HL-60/S4 treated with phorbol 12-myristate 13-acetate at 8.2 ng/mL for 4 days and 3 days (cell line): ENCODE results near the gene PORCN.
"Not testable (repeated sequence)": the region's sequence is repeated elsewhere in the genome, so short reads cannot be mapped to it uniquely, and the experiment has no call there.

ENCODE experiments used
- in situ Hi-C: fragments of 300-500 bp; cut with MboI; formaldehyde crosslinking; loops from 2 replicates; pipeline ENCODE4 v1.15.0; 2022; ENCODE audit warnings: low sequenced_read_pairs

PORCN gene

DNA sequence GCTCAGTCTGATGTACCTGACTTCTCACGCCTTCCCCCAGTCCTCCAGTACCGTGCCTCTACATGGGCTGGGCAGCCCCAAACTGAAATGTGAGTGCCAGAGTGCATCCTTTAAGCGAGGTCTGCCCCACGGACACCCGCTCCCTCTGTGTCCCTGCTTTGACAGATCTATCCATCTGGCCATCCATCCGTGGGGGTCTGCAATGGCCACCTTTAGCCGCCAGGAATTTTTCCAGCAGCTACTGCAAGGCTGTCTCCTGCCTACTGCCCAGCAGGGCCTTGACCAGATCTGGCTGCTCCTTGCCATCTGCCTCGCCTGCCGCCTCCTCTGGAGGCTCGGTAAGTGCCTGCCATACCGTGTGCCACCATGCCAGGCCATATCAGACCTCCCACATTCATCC is 827 bp downstream of the PORCN start:
- in situ Hi-C loops: no loop called here

DNA sequence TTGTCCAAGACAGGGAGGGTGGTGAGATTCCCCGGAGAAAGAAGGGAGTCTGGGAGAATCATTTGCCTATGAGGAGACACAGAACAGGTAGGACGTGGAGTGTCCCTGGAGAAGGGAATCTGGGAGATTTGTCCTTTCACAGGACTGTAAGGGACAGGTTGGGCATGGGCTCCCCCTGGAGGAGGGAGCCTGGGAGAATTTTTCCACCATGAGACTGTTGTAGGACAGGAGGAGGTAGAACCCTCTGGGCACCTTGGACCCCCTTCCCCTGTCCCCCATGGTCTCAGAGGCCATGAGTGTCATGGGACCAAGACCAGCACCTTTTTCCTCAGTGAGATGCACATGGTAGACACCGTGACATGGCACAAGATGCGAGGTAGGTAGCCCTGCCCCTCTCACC is 2.8 kb downstream of the PORCN start:
- in situ Hi-C loops: no loop called here

DNA sequence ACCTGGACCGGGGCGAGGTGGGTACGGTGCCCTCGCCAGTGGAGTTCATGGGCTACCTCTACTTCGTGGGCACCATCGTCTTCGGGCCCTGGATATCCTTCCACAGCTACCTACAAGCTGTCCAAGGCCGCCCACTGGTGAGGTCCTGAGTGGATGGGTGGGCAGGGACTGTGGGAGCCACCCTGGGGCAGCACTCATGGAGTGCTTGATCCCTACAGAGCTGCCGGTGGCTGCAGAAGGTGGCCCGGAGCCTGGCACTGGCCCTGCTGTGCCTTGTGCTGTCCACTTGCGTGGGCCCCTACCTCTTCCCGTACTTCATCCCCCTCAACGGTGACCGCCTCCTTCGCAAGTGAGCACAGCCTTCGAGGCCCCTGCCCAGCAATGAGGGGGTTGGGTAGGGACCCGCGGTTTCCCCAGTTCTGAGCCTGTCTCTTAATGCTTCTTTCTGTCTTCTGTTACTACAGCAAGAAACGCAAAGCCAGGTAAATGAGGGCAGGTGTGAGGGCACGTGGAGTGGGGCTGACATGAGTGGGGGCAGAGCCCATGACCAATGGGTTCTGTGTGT is 3.7 kb downstream of the PORCN start:
- in situ Hi-C loops: no loop called here

DNA sequence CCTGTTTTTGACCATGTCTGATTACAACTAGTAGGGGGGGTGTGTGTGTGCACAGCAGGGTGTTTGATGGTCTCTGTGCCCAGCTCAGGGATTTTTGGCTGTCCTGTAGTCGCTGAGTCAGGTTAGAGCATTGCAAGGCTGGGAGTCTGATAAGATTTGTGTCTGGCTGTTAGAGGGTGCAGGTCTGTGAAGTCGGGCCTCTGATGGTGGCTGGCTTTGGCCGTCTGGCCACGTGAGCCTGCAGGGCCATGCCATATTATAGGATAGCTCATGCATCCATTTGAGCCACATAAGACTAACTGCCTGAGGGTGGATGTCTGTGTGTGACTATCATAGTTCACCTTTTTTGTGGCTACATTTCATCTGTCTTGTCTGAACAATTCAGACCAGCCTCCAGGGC is 4.9 kb downstream of the PORCN start:
- in situ Hi-C loops: no loop called here

DNA sequence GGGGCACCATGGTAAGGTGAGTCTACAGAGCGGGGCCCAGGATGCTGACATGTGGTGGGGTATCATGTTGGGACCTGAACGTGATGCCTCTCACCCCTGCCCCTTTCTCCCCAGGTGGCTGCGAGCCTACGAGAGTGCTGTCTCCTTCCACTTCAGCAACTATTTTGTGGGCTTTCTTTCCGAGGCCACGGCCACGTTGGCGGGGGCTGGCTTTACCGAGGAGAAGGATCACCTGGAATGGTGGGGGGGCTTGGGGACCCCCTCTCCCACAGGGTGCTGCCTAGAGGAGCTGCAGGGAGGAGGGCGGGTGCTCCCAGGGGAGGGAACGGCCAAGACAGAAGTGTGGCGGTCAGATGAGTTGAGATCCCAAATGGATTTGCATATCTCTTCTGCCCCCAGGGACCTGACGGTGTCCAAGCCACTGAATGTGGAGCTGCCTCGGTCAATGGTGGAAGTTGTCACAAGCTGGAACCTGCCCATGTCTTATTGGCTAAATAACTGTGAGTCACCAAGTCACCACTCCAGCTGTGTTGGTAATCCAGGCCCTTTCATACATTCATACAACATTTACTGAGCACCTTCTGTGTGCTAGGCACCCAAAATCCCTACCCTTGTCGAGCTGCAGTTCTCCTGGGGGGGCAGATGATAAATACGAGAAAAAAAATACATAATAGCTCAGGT is 5.5 kb downstream of the PORCN start:
- in situ Hi-C loops: no loop called here

DNA sequence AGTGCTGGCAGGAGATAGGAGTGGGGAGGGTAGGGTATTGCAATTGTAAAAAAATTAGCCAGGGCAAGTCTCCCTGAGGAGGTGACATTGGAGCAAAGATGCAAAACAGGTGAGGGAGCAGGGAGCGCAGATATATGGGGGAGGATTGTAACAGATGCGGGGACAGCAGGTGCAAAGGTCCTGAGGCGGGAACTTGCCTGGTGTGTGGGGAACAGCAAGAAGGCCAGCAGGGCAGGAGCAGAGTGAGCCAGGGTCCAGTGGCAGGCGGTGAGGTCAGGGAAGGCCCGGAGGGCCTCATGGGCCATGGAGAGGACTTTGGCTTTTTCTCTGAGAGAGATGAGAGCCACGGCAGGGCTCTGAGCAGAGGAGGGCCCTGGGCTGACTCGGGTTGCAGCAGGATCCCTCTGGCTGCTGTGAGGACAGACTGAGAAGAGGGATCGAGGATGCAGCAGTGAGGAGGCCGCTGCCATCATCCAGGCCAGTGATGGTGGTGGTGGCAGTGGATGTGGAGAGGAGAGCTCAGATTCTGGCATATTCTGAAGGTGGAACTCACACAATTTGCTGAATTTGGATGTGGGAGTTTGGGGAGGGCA is 6.2 kb downstream of the PORCN start:
- in situ Hi-C loops: no loop called here

DNA sequence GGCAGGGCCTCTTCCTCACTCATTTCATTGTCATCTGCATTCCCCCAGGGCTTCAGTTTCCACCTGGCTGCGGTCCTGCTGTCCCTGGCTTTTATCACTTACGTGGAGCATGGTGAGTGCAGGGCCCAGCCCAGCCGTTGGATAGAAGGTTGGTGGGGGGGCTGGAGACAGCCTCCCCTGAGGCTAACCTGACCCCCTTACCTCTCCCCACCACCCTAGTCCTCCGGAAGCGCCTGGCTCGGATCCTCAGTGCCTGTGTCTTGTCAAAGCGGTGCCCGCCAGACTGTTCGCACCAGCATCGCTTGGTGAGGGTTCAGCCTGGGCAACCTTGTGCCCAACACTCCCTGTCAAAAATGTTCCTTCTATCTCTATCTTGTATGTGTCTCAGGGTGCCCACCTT is 7.0 kb downstream of the PORCN start:
- in situ Hi-C loops: no loop called here

DNA sequence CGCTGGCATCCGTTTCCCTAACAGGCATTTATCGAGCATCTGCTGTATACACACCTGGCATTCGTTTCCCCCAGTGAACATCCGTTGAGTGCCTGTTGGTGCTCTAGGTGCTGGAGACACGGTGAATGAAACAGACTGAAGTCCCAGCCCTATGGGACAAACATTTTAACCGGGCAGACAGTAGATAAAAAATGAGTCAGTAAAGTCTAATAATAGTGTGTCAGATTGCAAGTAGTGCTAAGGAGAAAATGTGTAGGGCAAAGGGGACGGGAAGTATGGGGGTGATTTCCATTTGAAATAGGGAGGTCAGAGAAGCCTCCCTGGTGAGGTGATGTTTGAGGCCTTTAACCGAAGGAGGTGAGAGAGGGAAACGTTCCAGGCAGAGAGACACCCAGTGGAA is 7.5 kb downstream of the PORCN start:
- in situ Hi-C loops: no loop called here

DNA sequence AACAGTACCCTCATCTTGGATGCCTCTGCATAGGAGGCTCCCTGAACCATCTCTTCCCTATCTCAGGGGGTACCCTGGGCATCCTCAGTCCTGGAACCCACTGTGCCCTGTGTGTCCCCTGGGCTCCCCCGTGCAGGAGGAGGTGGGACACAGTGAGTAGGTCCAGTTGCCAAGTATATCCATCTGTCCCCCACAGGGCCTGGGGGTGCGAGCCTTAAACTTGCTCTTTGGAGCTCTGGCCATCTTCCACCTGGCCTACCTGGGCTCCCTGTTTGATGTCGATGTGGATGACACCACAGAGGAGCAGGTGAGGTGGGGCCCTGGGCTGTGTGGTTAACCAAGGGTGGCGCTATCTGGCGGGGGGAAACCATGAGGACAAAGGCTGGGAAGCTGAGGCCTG is 8.2 kb downstream of the PORCN start:
- in situ Hi-C loops: no loop called here

DNA sequence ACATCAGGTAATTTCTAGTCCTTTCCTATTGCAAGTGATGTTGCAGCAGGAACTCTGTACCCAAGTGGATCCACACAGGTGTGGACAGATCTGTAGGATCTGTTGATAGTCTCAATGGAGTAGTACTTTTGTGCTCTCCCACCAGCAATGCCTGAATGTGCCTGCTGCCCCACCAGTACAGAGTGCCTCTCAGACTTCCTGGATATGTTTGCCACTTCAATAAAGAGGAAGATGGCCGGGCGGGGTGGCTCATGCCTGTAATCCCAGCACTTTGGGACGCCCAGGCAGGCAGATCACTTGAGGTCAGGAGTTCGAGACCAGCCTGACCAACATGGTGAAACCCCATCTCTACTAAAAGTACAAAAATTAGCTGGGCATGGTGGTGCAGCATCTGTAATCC is 10.7 kb downstream of the PORCN start:
- in situ Hi-C loops: not testable (repeated sequence)

DNA sequence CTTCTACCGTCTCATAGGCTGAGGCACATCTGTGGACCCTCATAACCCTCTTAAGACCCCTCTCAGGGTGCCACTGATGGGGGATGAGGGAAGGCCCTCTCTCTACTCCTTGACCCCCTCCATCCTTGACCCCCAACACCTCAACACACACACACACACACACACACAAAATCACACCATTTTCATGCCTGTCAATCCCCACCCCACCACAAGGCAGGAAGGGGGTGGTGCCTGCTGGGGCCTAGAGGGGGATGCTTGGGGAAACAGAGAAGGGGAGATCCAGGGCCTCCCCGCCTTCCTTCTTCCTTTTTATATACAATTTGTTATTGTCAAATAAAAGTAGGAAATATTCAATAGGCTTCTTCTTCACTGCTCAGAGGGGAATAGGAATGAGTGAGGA is 11.7 kb downstream of the PORCN start:
- in situ Hi-C loops: no loop called here

DNA sequence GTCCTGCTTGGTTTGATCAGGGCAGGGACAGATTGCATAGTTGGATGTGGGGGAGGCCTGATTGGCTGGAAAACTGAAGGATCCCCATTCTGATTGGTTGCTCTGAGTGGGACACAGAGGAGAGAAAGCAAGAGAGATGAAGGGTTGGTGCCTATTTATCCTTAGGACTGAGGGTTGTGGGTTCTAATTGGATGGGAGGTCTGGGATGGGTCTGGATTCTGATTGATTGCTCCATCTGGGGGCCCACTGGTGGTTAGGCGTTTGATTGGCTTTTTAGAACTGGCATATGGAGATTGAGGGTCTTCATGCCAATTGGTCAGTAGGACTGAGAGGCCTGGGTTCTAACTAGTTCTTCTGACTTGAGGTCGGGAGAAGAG is 12.2 kb downstream of the PORCN start:
- in situ Hi-C loops: no loop called here

DNA sequence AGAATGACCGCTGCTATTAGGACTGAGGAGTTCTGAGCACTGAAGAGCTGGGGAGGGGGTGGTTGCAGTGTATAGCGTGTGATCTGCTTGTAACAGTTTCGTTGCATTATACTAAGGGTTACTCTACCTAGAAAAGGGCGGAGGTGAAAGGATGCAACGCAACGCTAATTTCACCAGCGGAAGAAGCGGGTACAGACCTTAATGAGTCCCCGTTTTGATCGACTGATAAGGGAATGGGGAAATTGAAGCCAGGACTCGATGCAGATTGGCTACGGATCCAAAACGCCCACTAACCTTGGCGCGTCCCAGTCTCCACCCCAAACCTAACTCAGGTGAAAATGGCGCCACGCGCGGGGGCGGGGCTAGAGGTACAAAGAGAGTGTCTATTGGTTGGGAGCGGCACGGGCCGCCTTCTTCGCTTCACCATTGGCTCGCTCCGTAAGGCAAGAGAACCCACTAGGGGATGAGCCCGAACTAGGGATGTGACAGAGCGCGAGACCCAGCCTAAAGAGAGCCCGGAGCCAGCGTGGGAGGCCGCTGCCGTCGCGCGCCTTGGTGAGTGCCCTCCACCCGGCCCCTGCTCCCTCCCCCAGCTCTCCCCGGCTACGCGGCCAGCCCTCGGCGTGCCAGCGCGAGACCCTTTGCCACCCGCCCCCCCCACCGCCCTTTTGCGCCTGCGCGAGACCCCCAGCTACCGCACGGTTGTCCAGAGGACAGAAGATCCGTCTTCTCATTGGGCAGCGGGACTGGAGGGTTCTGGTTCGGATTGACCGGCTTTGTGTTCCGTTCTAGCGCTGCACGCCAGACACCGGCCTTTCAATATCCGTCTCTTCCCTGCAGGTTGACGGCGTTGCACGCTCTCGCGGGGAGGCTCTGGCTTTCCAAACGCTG is 12.8 kb downstream of the PORCN start, which contains the start of gene EBP:
EBP (plus strand) TSS at position 456 of the 891 bp plus-strand sequence. CDS start 1,964 bp downstream, outside the sequence.
- in situ Hi-C loops: no loop called here

DNA sequence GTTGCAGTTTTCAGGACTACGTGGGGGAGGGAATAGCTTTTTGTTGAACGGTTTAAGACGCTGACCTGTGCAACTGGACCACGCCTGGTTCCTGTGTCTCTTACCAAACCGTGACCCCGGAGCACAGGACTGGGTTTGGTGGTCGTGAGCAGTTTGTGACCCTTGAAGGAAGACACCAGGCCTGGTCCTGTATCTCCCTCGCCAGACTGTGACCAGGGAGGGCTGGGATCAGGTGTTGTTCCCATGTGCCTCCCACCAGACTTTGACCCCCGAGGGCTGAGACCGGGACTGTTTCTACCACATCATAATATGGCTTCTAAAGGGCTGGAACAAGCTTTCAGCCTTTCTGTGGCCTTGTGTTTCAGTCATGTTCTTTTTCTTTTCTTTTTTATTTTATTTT is 13.5 kb downstream of the PORCN start:
- in situ Hi-C loops: no loop called here

DNA sequence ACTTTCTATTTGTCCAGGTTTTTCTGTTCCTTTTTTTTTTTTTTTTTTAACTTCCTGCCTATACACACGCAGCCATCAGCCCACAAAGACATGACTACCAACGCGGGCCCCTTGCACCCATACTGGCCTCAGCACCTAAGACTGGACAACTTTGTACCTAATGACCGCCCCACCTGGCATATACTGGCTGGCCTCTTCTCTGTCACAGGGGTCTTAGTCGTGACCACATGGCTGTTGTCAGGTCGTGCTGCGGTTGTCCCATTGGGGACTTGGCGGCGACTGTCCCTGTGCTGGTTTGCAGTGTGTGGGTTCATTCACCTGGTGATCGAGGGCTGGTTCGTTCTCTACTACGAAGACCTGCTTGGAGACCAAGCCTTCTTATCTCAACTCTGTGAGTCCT is 14.9 kb downstream of the PORCN start:
- in situ Hi-C loops: no loop called here

DNA sequence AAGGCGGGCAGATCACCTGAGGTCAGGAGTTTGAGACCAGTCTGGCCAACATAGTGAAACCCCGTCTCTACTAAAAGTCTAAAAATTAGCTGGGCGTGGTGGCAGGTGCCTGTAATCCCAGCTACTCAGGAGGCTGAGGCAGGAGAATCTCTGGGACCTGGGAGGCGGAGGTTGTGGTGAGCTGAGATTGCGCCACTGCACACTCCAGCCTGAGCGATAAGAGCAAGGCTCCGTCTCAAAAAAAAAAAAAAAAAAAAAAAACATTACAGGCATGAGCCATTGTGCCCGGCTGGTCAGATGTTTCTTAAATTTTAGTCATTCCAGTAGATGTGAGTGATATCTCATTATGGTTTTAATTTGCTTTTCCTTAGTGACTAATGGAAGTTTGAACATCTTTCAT is 17.1 kb downstream of the PORCN start:
- in situ Hi-C loops: not testable (repeated sequence)

DNA sequence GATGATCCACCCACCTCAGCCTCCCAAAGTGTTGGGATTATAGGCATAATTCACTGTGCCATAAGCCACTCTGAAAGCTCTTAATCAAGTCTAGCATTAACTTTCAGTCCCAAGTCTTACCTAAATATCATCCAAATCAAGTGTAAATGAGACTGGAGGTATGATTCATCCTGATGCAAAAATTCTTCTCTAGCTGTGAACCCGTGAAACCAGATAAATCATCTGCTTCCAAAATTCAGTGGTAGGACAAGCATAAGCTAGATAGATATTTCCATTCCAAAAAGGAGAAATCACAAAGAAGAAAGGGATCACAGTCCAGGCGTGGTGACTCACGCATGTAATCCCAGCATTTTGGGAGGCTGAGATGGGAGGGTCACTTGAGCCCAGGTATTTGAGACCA is 21.9 kb downstream of the PORCN start:
- in situ Hi-C loops: no loop called here

DNA sequence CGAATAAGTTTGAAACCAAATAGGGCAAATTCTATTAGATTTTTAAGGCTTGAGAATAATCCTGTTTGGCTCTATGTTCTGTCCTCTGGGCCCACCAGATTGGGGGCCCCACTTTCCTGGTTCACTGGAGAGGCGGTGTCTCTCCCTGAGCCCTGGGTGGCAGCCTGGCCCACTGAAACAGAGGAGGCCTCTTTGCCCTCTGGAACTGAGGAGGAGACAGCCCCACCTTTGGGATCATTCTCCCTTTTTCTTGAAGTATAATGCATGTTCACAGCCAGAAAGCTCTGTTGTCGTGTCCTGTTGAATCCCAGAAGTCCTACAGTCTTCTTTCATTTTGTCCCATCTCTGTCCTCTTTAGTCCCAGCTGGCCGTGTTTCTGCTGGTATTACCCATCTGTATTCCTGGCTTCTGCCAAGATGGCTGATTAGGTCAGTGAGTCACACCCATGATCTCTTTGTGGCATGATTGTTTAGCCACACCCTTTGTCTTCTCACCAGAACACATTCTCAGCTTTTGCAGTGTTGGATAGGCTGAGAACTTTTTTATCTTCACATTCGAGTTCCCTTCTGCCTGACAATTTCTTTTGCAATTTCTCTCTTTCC is 22.7 kb downstream of the PORCN start:
- in situ Hi-C loops: no loop called here

DNA sequence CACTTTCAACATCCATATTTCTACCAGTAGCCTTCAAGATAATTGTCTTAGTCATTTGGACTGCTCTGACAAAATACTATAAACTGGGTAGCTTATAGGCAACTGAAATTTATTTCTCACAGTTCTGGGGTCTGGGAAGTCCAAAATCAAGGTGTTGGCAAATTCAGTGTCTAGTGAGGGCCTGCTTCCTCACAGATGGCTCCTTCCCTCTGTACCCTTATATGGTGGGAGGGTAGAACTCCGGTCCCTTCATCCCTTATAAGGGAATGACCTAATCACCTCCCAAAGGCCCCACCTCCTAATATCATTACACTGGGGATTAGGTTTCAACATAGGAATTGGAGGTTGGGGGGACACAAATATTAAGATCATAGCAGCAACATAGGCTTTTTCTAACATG is 23.4 kb downstream of the PORCN start:
- in situ Hi-C loops: no loop called here

DNA sequence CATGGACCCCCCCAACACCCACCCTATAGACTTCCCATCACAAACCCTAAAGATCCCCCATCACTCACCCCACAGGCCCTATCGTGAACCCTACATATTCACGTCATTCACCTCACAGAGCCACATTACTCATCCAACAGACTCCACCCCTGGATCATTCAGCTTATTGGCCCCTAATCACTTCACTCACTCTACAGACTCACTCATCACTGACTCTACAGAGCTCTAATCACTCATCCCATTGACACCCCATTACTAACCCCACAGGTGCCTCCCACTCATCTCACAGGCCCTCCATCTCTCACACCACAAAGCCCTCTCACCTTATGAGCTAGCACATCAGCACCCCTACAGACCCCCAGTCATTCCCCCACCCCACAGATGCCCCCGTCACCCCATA is 24.4 kb downstream of the PORCN start:
- in situ Hi-C loops: no loop called here

DNA sequence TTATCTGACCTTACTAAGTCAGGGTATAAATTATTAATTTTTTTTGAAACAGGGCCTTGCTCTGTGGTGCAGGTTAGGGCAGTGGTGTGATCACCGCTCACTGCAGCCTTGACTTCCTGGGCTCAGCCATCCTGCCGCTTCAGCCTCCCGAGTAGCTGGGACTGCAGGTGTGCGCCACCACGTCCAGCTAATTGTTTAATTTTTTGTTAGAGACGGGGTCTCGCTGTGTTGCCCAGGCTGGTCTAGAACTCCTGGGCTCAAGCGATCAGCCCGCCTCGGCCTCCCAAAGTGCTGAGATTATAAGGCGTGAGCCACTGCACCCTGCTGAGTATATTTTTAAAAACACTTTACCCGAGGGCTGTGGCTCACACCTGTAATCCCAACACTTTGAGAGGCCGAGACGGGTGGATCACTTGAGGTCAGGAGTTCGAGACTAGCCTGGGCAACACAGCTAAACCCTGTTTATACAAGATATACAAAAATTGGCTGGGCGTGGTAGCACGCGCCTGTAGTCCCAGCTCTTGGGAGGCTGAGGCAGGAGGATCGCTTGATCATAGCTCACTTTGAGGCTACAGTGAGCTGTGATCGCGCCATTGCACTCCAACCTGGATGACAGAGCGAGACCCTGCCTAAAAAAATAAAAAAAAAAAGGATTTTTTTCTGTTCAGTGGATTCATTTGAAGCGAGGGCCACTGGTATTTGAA is 30.0 kb downstream of the PORCN start:
- in situ Hi-C loops: no loop called here
